ENCODE results near the gene ADAMTS16.
A peak's percentile ranks its signal among the peaks of the same experiment; 100 is the strongest.

The ADAMTS16 gene

DNA sequence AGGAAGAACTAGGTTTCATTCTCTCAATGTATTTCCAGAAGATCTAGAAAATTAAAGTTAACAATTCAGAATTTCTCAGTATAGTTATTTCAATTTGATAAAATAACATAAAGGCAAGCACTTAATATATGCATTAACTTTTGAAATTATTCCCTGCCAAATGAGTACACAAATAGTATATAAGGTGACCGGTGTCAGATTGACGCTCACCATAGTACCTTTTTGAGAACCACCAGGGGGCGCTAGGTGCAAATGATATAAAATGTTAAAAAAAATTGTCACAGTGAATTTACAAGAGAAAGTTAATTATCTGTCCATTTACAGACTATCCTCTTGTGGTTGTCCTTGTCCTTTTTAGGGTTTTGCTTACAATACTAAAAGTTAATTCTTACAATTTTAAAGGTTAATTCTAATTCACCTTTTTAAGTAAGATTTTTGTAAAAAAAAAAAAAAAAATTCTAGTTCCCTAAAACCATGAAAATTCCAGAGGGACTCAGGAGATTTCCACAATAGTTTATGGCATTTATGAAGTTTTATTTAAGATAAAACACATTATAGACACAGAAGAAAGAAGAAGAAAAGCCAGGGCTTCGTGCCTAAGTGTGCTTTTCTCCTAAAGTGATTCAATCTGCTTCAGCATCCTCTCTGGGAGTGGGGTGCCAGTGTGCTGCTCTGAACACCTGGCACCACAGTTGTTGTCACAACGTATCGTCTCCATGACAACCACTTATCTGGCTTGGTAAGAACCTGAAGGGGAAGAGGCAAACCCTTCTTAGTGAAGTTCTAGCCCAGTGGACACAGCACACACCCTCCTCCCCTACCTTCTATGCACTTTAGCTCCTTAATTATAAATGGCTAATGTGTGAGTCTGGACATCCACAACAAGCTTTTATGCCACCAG is 1.7 kb downstream of the ADAMTS16 start:
- no peak overlapping the region for H3K4me3 ChIP-seq (replicated peaks in 1 of 2; ENCODE audit: low read depth in 2 of 2, low read length in 2 of 2)
- DNase-seq (ENCODE audit: low read depth in 2 of 2), result peak; percentile 71 to 76
- TF ChIP-seq, protein P1, sequence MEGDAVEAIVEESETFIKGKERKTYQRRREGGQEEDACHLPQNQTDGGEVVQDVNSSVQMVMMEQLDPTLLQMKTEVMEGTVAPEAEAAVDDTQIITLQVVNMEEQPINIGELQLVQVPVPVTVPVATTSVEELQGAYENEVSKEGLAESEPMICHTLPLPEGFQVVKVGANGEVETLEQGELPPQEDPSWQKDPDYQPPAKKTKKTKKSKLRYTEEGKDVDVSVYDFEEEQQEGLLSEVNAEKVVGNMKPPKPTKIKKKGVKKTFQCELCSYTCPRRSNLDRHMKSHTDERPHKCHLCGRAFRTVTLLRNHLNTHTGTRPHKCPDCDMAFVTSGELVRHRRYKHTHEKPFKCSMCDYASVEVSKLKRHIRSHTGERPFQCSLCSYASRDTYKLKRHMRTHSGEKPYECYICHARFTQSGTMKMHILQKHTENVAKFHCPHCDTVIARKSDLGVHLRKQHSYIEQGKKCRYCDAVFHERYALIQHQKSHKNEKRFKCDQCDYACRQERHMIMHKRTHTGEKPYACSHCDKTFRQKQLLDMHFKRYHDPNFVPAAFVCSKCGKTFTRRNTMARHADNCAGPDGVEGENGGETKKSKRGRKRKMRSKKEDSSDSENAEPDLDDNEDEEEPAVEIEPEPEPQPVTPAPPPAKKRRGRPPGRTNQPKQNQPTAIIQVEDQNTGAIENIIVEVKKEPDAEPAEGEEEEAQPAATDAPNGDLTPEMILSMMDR (IDR thresholded peaks at IDR 0.05; ENCODE audit: low read depth, low read length), result peak; percentile 55

DNA sequence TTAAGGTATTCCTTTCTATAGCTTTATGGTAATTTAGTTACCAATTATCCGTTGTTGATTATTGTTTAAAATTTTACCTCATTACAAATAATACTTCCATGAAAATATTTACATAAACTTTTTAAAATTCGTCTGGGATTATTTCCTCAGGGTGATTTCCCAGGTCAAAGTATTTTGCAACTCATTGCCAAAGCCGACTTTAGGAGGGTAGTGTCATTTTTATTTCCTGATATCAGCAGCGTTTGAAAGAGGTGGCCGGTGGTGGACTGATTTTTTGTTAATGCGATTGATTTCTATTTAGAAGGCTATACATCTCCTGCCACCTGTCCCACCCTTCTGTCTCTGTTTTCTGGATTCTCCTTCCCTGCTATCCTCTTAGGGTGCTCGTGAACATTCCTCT is 4.3 kb downstream of the ADAMTS16 start:
- TF ChIP-seq, protein P1 (IDR thresholded peaks at IDR 0.05; ENCODE audit: low read depth, low read length), result no peak
- H3K4me3 ChIP-seq (replicated peaks in 1 of 2; ENCODE audit: low read depth in 2 of 2, low read length in 2 of 2), result no peak overlapping the region
- no peak for DNase-seq (ENCODE audit: low read depth in 2 of 2)

DNA sequence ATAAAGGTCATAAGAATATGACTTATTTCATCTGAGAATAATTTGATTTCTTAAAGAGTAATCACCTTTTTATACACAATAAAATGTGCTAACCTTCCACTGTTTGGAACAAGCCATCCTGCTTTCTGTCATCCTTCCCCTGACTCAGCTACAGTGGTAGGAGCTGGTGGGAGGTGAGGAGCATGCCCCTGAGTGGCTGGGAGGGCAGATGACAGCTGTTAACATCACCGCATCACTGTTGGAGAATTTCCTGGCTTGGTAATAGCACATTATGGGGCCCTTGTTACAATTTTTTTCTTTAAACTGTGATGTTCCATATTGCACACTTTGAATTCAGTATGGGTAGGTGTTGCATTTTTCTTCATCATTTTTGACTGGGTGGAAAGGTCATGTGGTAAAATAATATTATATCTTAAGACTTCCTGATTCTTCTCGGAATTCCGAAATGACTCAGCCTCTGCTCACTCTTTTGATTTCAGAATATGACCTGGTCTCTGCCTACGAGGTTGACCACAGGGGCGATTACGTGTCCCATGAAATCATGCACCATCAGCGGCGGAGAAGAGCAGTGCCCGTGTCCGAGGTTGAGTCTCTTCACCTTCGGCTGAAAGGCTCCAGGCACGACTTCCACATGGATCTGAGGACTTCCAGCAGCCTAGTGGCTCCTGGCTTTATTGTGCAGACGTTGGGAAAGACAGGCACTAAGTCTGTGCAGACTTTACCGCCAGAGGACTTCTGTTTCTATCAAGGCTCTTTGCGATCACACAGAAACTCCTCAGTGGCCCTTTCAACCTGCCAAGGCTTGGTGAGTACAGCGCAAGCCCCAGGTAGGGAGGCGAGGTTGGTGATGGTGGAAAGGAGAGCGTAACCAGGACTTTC is 5.8 kb downstream of the ADAMTS16 start:
- H3K4me3 ChIP-seq (replicated peaks in 1 of 2; ENCODE audit: low read depth in 2 of 2, low read length in 2 of 2), result no peak overlapping the region
- DNase-seq (ENCODE audit: low read depth in 2 of 2), result peak; percentile 15 to 40
- TF ChIP-seq, protein P1 (IDR thresholded peaks at IDR 0.05; ENCODE audit: low read depth, low read length), result no peak

DNA sequence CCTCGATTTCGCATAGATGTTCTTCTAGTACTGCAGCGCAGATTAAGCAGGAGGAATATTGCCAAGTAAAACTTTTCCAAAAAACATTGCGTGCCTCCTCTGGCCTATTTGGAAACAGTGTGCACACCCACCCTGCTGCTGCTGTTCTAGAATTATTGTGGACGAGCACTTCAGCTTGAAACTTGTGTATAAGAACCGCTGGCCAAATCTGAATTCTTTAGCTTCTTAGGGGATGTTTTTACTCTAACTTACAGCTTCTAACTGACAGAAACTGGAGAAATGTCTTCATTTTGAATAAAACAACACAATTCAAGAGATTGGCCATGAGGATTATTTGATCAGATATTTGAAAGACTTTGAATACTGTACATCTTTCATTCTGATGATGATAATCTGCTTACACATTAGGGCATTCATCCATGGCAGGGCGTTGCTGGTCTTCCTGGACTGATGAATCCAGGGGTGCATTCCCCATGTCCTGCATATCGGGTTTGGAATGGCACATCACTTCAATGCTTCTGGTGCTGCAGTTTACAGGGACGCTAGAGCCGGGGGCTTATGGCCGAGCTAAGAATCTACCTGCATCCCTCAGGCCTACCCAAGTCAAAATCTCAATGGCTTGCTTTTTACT is 6.5 kb downstream of the ADAMTS16 start:
- TF ChIP-seq, protein P1 (IDR thresholded peaks at IDR 0.05; ENCODE audit: low read depth, low read length), result no peak
- DNase-seq (ENCODE audit: low read depth in 2 of 2), result peak in 1 of 2 donors; percentile 10
- no peak overlapping the region for H3K4me3 ChIP-seq (replicated peaks in 1 of 2; ENCODE audit: low read depth in 2 of 2, low read length in 2 of 2)

DNA sequence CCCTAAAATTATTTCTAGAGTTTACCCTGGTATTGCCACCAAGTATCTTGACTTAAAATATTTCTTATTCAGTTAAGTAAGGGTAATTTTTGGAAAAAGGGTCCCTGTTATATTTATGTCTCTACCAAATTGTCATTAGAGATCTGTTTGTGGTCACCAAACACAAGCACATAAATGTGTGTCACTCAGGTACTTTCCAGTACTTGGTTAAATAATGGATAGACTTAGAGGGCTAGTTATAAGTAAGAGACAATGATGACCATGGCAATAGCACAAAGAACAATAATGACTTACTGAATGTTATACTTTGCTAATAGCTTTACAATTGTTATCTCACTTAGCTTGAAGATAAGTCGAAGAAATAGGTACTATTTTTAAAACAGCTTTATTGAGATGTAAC is 9.0 kb downstream of the ADAMTS16 start:
- no peak overlapping the region for H3K4me3 ChIP-seq (replicated peaks in 1 of 2; ENCODE audit: low read depth in 2 of 2, low read length in 2 of 2)
- TF ChIP-seq, protein P1 (IDR thresholded peaks at IDR 0.05; ENCODE audit: low read depth, low read length), result no peak
- no peak for DNase-seq (ENCODE audit: low read depth in 2 of 2)

DNA sequence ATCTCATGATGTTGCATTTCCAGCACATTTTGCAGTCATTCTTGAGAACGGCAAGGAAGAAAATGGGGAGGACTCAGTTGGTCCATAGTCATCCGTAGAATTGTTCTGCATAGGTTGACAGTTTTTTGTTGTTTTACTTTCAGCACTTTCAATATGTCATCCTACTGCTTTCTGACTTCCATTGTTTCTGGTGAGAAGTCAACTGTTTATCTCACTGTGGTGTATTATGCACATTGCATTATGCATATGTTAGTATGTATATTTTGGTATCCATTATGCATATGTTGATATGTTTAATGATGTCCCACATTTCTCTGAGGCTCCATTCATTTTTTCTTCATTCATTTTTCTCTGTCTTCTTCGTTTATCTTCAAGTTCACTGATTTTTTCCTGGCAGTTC is 10.5 kb downstream of the ADAMTS16 start:
- TF ChIP-seq, protein P1 (IDR thresholded peaks at IDR 0.05; ENCODE audit: low read depth, low read length), result no peak
- DNase-seq (ENCODE audit: low read depth in 2 of 2), result no peak
- no peak overlapping the region for H3K4me3 ChIP-seq (replicated peaks in 1 of 2; ENCODE audit: low read depth in 2 of 2, low read length in 2 of 2)
